ENCODE measurements around the gene HOXD10.

HOXD10 gene

DNA sequence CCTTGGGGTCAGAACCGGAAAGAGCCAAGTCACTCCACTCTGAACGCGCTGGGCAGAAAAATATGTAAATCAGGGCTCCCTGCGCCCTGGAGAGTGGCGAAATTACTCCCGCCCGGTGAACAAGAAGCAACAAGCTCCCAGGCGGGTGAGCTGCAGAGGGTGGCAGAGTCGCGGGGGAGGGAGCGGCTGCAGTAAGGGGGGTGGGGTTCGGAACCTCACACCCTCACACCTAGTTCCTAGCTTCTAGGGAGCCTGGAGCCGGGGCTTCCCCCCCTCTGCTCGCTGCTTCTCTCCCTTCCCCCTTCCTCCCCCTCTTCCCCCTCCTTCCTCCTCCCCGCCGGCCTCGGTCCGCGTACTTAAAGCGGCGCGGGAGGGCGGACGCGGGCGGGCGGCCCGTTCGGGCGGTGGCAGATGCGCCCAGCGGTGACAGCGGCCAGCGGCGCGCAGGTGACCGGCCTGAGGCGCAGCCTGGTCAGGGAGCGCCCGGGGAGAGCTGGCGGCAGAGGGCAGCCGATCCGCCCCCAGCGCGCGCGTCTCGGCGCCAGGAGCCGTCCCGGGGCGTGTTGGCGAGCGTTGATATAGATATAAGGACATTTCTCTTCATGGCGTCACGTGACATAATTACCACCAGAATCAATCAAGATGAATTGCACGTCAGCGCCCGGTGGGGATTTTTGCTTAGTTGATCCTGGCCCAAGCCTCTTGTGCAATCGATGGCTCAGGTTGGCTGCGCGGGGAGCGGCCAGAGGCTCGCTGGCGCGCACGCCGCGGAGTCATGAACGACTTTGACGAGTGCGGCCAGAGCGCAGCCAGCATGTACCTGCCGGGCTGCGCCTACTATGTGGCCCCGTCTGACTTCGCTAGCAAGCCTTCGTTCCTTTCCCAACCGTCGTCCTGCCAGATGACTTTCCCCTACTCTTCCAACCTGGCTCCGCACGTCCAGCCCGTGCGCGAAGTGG lies 9.7 kb upstream of the HOXD10 start, which contains the start of gene HOXD11:
Gene HOXD11 (plus strand): TSS at position 700 of the 959 bp plus-strand sequence. CDS start 76 bp downstream, at position 776.
- DNase-seq (ENCODE audit: low read depth in 2 of 2) = no peak

DNA sequence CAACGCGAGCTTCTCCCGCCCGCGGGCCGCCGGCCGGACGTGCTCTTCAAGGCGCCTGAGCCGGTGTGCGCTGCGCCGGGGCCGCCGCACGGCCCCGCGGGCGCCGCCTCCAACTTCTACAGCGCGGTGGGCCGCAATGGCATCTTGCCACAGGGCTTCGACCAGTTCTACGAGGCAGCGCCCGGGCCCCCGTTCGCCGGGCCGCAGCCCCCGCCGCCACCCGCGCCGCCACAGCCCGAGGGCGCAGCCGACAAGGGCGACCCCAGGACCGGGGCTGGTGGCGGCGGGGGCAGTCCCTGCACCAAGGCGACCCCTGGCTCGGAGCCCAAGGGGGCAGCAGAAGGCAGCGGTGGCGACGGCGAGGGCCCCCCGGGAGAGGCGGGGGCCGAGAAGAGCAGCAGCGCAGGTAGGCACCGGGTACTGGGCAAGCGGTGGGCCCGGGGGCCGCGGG lies 8.8 kb upstream of the HOXD10 start:
- no peak for DNase-seq (ENCODE audit: low read depth in 2 of 2)

DNA sequence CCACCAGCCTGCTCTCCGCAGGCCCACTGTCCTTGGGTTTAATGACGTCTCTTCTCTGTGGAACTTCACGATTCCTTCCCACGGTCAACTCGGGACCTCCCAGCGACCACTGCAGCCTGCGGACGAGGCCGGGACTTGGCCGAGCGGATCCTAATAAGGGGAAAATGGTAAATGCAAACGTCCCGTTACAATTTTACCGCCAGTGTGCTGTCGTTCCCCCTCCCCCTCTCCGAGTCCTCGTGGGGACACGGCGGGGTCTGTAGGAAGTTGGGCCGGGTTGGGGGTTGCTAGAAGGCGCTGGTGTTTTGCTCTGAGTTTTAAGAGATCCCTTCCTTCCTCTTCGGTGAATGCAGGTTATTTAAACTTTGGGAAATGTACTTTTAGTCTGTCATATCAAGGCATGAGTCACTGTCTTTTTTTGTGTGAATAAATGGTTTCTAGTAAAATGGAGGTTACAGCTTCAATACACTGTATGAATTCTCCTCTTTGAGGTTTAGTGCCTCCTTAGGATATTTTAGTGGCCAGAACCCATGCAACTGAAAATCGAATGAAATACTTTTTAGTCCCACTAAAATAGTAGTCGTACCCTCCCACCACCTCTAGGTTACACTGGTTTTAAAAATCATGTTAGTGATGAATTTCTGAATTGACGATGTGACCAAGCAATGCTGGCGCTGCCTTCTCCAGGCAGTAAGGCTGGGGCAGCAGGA lies 7.2 kb upstream of the HOXD10 start:
- DNase-seq (ENCODE audit: low read depth in 2 of 2) = no peak

DNA sequence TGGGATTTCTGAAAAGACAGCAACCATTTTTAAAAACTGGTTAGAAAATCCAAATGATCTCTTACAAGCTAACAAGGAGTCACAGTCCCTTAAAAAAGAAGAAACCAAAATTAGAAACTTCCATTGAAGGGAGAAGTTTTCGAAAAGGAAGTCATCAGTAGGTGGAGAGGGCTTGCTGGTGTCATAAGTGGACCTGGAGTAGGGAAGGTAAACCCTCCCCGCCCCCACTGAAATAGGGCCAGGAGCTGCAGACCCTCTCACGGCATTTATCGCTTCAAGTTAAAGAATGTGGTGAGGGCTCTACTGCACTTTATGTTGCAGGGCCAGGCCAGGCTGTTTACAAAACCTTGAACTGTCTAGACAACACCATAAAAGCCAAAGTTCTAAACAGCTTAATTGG lies 6.6 kb upstream of the HOXD10 start:
- no peak for DNase-seq (ENCODE audit: low read depth in 2 of 2)

DNA sequence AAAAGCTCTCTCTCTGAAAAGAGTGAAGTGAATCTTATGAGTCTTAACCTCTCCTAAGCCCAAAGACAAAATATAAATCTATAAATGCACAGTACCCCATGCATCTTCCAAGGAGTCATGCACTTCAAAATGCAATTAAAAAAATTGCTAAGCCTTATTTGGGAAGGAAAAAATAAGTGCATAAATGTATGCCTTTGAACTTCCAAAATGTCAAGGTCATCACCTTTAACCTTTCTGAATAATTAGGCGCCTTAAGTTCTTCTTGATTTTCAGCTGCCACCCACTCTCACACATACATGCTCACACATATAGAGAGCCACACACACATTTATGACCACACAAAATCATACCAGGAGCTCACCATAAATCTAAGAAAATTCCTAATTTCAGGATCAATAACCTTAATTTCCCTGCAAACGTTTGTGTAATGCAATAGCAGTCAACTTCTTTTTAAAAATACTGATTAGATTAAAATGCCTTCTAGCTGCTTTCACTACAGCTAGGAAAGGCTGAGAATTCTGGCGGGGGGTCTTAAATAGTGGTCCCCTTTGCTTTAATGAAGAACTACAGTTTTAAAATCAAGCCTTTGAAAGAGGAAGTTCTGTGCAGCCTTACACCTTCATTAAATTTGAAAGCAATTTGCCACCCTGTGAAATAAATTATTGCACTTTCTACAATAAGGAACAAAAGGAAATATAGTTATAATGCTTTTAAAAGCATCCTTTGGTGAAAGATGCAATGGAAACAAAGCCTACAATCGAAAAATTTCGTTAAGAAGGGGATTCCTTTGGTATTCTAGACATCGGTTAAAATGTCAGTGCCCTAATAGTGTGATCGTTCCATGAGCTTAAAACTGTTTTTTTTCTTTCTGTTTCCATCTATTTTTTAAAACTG lies 5.9 kb upstream of the HOXD10 start:
- DNase-seq (ENCODE audit: low read depth in 2 of 2) = no peak

DNA sequence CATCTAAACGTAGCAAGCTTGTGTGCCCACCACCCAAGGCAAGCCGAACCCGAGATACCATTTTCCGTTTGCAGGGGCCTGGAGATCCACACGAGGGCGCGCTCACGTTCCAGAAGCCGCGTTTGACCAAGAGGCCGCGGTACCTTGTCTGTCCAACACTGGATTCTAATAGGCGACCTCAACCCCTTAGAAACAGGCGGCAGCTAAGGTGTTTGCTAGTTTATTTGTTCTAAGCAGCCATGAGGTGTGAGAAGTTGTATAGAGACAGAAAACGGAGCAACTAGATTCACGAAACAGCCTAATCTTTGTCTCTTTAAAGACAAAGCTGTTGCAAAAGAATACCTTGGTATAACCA lies 5.3 kb upstream of the HOXD10 start:
- DNase-seq (ENCODE audit: low read depth in 2 of 2) = no peak

DNA sequence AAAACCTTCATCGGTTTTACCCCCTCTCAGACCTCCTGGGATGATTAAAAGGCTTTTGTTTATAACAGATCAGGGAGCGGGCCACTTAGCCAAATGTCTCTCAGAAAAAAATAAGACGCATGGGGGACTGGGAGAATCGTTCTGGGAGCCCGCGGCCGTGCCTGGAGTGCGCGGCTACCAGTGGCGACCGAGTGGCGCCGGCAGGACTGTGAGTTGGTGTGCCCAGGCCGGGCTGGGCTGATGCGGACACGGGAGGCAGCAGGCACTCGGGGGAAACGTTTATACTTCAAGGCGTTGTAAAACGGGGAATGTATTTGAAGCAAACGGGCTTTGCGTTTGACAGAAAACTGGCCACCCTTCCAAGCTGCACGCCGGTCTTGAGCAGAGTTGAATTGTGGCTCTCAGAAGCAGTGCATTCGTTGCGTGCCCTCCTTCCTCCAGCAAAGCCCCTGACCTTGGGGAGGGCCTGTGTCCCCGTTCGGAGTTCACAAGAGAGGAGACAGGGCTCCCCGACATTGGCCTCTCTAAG lies 4.7 kb upstream of the HOXD10 start:
- no peak for DNase-seq (ENCODE audit: low read depth in 2 of 2)

DNA sequence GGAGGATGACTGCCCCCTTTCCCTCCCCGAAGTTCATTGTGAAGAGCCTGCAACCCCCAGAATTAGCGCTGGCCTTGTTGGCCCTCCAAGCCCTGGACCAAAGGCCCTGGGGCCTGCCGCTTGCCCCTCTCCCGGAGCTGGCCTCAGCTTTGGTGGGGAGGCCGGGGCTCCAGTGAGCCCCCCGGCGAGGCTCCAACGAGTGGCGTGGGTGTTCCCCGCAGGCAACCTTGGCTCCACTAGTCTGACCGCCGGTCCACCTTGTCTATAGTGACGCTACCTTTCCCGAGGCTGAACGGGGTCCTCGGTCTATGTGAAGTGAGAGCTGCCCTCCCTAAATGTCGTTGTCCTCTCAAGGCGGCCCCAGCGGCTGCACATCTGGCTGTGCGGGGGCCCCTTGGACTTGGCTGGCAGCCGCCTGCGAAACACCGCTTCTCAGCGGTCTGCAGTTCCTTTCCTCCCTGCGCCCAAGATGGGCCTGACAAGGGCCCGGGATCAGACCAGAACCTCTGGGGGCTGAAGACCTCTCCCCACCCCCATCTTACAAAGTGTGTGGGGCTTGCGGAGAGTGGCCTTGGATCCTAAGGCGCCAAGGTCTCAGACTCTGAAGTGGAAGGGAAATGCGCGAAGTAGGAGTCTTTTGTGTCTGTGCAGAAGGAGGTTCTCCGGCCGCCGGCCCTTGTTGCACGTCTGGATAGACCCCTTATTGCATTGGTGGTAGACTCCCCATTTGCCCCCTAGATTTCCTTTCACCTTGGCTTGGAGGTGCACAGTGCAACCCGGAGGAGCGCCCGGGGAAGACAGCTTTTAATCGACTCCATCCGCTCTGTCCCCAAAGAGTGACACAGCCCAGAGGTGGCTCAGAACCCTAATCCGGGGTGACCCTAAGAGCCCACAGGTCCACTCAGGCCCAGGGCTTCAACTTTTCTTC lies 3.9 kb upstream of the HOXD10 start:
- no peak for DNase-seq (ENCODE audit: low read depth in 2 of 2)

DNA sequence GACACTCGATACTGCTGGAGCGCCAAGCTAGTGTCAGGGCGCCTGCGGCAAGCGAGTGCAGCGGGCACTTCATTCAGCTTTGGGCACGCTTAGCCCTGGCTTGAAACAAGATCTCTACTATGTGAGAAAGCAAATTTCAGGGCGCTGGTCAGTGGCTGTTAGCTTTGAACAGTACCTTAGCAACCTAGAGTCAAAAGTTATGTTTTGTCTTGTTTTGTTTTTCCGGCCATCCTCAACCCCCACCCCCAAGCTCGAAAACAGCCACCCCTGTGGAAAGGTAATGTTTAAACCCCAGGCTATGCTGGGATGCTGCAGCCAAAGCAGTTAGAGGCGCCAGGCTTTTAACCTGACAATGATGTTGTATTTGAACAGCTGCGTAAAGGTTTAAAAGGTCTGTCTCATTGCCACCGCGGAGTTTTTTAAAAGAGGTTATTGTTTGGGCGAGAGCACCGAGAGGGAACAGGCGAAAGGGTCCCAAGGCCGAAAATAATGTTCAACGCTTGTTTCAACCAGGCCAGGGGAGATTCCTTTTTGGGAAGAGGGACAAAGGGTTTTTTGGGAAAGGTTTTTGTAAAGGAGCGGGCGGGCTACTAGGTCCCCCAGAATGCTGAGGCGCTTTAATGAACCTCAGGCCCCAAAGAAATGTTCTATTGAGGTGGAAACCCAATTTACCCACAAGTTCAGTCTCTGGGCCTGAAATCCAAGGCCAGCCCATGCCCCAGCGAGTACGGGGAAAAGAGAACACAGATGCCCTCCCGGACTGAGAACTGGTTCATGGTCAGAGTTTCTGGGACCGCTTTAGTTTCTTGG lies 2.3 kb upstream of the HOXD10 start:
- DNase-seq (ENCODE audit: low read depth in 2 of 2) = no peak

DNA sequence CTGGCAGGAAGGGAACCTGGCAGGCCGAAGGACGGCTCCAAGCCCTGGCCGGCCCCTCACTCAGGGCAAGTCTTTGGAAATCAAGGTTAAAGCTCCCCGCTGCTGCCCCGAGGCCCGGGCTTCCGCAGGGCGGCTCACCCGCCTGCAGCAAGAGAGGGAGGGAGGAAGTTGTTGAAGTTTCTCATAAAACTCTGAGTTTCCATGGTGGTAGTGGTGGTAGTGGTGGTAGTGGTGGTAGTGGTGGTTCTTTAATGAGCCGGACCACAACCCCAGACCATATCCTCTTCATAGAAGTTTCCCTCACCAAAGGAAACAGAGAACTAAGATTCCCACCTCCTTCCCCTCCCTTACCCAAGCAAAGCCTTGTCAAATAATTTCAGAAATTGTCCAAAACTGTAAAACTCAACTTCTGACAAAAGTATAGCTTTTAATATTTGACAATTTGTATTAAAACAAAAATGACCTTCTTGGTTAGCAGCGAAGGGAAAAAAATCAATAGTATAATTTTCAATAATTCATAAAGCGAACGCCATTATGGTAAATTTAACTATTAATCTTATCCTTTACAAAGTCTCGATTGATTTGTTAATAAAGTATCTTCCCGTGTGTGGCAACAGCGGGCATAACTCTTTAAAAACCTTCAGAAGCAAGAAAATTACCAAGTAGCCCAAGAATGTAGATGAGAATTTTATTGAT lies 1.5 kb upstream of the HOXD10 start:
- DNase-seq (ENCODE audit: low read depth in 2 of 2) = no peak

DNA sequence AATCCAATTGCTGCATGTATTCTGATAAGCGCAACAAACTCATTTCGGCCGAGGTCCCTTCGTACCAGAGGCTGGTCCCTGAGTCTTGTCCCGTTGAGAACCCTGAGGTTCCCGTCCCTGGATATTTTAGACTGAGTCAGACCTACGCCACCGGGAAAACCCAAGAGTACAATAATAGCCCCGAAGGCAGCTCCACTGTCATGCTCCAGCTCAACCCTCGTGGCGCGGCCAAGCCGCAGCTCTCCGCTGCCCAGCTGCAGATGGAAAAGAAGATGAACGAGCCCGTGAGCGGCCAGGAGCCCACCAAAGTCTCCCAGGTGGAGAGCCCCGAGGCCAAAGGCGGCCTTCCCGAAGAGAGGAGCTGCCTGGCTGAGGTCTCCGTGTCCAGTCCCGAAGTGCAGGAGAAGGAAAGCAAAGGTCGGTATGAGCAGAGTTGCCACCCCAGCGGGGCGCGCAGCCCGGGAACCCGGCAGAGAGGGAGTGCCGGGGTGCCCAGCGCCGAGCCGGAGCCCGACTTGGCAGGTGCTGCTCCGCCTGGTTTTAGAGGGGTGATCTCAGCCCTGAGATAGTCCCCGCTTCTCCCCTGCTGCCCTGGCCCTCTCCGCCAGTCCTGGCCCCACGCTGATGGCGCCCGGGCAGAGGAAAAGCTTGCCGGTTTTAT lies 714 bp downstream of the HOXD10 start:
- DNase-seq (ENCODE audit: low read depth in 2 of 2) = no peak

DNA sequence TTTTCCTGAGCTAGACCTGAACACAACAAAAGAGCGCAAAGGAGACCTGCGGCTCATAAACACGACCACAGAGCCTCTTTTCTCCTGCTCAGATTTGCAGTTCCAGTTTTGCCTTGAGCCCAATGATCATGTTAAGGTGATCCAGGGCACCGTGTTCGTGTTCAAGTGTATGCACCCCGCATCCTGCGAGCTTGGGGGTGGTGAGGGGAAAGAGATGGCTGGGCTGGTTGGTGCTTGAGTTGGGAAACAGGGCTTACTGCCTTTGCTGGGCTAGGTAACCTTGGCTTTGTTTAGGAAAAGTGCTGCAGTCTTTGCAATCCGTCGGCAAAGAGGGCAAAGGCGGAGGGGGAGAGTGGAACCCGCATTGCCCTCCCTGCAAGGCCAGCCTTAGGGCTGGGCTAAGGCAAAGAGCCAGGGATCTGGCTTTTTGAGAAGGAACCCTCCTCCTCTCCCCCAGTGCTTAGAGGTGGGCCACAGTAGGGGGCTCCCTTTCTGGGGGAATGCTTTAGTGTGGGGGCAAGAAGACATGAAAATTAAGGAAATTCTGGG lies 1.3 kb downstream of the HOXD10 start:
- no peak for DNase-seq (ENCODE audit: low read depth in 2 of 2)

DNA sequence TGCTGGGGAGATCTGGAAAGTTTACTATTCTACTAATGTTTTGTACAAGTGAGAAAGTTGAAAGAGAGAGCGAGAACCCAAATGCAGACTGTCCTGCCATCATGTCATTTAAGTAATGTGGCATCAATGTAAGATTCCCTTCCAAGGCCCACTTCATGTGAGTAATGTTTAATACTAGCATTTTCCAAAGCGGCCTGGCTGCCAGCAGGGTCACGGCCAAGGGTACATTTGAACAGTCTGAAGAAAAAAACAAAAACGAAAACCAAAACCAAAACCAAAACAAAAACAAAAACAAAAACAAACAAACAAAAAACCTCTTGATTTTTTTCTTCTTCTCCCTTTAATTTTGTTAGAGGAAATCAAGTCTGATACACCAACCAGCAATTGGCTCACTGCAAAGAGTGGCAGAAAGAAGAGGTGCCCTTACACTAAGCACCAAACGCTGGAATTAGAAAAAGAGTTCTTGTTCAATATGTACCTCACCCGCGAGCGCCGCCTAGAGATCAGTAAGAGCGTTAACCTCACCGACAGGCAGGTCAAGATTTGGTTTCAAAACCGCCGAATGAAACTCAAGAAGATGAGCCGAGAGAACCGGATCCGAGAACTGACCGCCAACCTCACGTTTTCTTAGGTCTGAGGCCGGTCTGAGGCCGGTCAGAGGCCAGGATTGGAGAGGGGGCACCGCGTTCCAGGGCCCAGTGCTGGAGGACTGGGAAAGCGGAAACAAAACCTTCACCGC lies 2.2 kb downstream of the HOXD10 start:
- DNase-seq (ENCODE audit: low read depth in 2 of 2) = no peak

DNA sequence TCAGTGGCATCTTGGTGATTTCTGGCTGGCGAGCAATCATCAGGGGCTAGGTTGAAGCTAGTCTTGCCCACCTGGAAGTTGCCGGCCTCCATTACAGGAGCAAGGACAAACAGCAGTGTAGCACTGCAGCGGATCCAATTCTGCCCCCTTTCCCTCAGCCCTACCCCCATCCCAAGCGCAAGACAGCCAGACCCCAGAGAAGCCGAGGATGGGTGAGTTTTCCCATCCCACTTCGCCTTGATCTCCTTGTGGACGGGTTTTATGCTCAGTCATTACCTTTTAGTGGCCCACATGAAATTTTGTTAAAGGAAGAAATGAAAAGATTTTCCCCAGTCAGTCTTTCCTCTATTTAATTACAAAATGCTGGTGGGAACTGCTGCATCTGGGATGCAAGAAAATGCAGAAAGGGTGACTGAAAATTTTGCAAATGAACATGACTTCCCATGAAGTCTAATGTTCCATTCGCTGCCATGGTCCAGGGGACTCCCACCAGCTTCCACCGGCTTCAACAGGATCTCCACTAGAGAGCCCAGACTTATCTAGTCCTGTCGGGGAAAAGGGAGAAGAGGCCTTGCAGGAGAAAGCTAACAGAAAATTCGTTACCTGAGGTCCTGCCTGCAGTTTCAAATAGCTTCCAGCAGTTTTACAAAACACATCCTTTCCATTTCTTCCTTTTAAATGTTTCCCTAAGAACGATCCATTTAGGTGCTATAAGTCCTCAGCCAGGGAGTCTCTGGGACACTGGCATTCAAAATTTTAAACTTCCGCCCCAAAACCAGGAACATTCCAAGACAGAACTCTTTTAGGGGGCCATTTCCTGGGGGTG lies 4.0 kb downstream of the HOXD10 start:
- no peak for DNase-seq (ENCODE audit: low read depth in 2 of 2)

DNA sequence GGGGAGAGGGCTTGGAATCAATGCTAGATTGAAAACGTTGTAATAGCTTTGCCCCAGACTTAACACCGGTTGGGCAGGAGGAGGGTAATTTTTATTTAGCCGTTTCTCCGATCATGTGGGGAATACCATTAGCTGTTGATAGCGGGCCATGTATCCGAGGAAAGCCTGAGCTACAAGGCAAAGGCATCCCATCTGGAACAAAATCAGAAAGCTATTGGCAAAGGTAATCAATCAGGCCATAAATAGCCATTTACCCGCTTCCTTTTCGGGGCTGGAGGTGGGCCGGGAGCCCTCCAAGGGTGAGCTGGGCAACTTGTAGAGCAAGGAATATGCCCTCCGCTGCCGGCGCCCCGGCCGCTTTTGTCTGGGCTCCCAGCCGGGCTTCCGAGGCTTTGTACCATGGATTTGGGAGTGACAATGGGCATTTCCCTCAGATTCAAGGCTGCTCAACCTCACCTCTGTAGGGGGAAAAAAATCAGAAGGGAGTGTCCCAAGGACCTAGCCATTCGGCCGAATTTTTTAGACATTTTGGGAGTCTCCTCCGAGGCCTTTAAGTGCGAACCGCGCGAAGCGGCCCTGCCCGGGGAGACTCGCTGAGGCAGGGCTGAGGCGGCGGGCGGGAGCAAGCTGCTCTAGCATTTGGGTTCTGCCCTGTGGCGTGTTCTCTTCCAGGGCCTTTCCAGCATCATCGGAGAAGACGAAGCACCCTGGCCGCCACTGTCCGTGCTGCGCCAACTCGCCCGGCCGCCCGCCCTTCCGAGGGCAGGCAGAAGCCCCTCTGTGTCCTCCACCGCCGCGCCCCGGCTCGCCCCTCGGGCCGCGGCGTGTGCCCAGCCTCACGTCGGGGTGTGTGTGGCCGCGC lies 4.8 kb downstream of the HOXD10 start:
- no peak for DNase-seq (ENCODE audit: low read depth in 2 of 2)

All from stimulated activated CD4-positive, alpha-beta T cell treated with anti-CD3 and anti-CD28 coated beads, Interleukin-1b, Interleukin-23, amount 100 ng/mL, for 1 hour (primary cell).